Measurements from ENCODE around the gene SEPTIN8.
"Not testable (repeated sequence)": the region's sequence is repeated elsewhere in the genome, so short reads cannot be mapped to it uniquely, and the experiment has no call there.

The SEPTIN8 gene

DNA sequence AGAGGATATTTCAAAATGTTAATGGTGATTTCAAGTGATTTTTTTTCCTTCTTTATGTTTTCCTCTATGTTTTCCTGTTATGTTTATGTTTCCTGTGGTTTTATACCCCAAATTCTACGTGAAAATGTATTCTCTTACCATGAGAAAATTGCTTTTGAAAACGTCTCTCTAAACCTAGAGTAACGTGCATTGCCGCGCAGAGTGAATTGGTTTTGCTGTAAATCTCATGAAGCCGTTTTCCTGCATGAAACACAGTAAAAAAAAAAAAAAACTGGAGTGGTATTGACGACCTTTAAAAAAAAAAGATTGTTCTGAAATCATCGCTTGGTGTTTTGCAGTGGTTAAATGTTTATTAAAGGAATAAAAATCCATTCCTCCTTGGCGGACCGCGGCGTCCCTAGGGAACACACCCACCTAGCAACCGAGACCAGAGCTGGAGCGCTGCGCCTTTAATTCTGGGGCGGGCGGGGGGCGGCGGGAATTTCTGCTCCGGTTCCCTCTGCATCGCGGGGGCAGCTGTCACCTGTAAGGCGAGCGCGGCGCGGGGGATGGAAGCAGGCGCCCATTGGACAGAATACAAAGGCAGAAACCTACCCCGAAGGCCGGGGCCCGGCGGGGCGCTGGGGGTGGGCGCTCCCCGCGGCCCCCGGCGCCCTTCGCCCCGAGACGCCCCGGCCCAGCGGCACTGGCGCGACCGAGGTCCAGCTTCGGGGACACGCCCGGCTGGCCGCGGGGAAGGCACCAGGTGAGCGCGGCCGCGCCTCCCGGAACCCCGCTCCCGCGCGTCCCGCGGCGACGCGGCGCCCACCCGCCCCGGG, 36.0 kb upstream of the SEPTIN8 start, which contains the start of gene SOWAHA:
Gene SOWAHA (plus strand): TSS at position 522 of the 818 bp plus-strand sequence. CDS start 320 bp downstream, outside the sequence.
- TF ChIP-seq, protein P1, sequence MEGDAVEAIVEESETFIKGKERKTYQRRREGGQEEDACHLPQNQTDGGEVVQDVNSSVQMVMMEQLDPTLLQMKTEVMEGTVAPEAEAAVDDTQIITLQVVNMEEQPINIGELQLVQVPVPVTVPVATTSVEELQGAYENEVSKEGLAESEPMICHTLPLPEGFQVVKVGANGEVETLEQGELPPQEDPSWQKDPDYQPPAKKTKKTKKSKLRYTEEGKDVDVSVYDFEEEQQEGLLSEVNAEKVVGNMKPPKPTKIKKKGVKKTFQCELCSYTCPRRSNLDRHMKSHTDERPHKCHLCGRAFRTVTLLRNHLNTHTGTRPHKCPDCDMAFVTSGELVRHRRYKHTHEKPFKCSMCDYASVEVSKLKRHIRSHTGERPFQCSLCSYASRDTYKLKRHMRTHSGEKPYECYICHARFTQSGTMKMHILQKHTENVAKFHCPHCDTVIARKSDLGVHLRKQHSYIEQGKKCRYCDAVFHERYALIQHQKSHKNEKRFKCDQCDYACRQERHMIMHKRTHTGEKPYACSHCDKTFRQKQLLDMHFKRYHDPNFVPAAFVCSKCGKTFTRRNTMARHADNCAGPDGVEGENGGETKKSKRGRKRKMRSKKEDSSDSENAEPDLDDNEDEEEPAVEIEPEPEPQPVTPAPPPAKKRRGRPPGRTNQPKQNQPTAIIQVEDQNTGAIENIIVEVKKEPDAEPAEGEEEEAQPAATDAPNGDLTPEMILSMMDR (IDR thresholded peaks at IDR 0.05; ENCODE audit: insufficient read depth, low read depth, low read length, missing control alignments) = no peak
- H3K4me3 ChIP-seq (ENCODE audit: low read depth, low read length) = peak within 1 kb of the TSS; percentile 17
- no peak for DNase-seq (ENCODE audit: low read depth)

DNA sequence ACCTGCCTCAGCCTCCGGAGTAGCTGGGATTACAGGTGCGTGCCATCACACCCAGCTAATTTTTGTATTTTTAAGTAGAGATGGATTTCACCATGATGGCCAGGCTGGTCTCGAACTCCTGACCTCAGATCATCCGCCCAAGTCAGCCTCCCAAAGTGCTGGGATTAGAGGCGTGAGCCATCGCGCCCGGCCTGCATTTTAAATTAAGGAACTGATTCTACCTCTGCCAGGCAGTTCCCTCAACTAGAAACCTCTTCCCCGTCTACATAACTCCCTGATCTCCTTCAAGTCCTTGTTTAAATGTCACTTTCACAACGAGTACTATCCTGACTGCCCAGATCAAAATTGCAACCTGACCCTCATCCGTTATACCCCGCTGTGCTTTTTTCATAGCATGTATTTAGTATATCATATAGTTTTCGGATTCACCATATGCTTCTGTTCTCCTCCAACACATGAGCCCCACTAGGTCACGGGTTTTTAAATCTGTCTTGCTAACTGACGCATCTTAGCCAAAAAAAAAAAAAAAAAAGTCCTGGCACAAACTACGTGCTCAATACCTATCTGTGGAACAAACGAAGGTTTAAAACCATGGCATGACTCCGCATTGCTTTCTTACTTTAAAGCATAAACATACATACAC, 35.2 kb upstream of the SEPTIN8 start:
- DNase-seq (ENCODE audit: low read depth) = no peak
- H3K4me3 ChIP-seq (ENCODE audit: low read depth, low read length) = no peak overlapping the region
- TF ChIP-seq, protein P1 (IDR thresholded peaks at IDR 0.05; ENCODE audit: insufficient read depth, low read depth, low read length, missing control alignments) = no peak

DNA sequence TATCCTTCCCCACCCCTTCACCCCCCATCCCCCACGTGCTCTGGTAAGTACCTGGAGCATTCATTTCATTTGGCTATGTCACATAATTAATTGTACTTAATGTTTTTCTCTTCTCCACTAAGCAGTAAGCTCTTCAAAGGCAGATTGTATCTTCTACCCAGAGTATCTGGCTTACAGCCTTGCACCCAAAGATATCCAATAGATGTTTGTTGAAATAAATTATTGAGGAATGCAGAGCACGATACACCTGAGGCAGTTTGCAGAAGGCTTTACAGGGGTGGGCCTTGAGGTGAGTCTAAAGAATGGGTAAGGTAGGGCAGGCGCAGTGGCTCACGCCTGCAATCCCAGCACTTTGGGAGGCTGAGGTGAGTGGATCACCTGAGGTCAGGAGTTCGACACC, 33.6 kb upstream of the SEPTIN8 start:
- no peak overlapping the region for H3K4me3 ChIP-seq (ENCODE audit: low read depth, low read length)
- no peak for DNase-seq (ENCODE audit: low read depth)
- TF ChIP-seq, protein P1 (IDR thresholded peaks at IDR 0.05; ENCODE audit: insufficient read depth, low read depth, low read length, missing control alignments) = no peak

DNA sequence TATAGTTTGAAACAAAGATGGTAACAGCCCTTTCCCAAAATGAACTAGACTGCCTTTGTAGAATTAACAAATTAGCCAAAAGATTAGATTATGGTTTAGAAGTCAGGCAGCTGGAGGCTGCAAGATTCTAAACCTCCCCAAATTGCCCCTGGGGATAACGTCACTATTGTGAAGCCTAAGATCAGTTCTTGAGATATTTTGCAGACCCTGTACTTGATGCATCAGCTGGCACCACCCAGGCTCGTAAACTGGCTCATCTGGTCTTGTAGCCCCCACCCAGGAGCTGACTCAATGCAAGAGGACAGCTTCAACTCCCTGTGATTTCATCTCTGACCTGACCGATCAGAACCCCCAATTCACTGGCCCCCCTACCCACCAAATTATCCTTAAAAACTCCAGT, 31.8 kb upstream of the SEPTIN8 start:
- TF ChIP-seq, protein P1 (IDR thresholded peaks at IDR 0.05; ENCODE audit: insufficient read depth, low read depth, low read length, missing control alignments) = no peak
- DNase-seq (ENCODE audit: low read depth) = no peak
- H3K4me3 ChIP-seq (ENCODE audit: low read depth, low read length) = no peak overlapping the region

DNA sequence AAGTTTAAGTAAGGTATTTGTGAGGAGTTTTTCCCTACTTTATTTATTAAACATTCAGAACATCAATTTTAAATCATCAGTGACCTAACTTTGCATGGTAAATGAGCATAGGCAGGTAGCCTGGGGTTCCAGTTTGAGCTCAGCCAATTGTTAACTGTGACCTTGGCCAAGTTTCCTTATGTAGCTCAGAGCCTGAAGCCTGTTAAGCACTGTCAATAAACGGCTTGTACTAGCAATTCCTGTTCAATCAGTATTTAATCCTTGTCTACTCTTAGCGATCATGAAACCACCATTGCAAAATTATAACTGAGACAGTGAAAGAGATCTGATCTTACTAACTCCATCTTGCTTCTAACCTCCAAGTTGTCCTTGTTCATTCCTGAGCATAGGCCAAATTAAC, 31.4 kb upstream of the SEPTIN8 start:
- H3K4me3 ChIP-seq (ENCODE audit: low read depth, low read length) = no peak overlapping the region
- TF ChIP-seq, protein P1 (IDR thresholded peaks at IDR 0.05; ENCODE audit: insufficient read depth, low read depth, low read length, missing control alignments) = no peak
- DNase-seq (ENCODE audit: low read depth) = no peak

DNA sequence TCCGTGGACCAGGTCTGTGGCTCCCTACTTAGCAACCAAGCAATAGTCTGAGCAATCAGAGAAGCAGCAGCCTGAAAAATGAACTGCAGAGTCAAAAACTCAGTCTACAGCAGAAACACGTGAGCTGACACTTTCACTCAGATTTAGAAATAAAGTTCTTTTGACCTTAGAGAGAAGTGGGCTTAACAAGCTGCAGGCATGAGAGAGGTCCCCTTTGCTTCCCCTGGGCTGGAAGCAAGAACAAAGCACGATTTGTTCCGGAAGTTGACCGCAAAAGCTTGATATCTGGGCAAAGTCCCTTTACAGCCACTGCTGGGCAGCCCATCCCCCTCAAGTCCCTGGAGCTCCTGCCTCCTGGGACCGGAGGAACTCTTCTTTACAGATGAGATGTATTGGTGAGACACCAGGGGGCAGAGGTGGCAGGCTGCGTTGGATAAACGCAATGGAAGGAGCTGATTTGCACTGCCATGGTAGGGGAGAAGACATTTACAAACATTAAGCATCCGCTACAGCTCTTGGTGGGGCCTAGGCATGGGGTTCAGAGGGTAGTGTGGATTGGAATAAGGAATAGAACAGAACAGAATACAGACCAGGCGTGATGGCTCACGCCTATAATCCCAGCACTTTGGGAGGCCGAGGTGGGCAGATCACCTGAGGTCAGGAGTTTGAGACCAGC, 30.3 kb upstream of the SEPTIN8 start:
- no peak overlapping the region for H3K4me3 ChIP-seq (ENCODE audit: low read depth, low read length)
- peak; percentile 36 for DNase-seq (ENCODE audit: low read depth)
- TF ChIP-seq, protein P1 (IDR thresholded peaks at IDR 0.05; ENCODE audit: insufficient read depth, low read depth, low read length, missing control alignments) = peak; percentile 21

DNA sequence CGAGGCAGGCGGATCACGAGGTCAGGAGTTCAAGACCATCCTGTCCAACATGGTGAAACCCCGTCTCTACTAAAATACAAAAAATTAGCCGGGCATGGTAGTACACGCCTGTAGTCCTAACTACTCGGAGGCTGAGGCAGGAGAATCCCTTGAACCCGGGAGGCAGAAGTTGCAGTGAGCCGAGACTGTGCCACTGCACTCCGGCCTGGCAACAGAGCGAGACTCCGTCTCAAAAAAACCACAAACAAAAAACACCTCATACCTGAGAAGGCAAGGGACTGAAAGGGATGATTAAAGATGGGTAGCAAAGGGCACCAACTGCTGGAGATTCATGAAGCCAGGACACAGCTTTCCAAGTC, 29.7 kb upstream of the SEPTIN8 start:
- not testable (repeated sequence) for DNase-seq (ENCODE audit: low read depth); H3K4me3 ChIP-seq (ENCODE audit: low read depth, low read length)

DNA sequence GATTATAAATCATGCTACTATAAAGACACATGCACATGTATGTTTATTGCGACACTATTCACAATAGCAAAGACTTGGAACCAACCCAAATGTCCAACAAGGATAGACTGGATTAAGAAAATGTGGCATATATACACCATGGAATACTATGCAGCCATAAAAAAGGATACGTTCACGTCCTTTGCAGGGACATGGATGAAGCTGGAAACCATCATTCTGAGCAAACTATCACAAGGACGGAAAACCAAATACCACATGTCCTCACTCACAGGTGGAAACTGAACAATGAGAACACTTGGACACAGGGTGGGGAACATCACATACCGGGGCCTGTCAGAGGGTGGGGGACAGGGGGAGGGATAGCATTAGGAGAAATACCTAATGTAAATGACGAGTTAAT, 28.8 kb upstream of the SEPTIN8 start:
- not testable (repeated sequence) for DNase-seq (ENCODE audit: low read depth); H3K4me3 ChIP-seq (ENCODE audit: low read depth, low read length)

DNA sequence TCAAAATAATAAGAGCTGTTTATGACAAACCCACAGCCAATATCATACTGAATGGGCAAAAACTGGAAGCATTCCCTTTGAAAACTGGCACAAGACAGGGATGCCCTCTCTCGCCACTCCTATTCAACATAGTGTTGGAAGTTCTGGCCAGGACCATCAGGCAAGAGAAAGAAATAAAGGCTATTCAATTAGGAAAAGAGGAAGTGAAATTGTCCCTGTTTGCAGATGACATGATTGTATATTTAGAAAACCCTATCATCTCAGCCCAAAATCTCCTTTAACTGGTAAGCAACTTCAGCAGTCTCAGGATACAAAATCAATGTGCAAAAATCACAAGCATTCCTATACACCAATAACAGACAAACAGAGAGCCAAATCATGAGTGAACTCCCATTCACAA, 27.2 kb upstream of the SEPTIN8 start:
- H3K4me3 ChIP-seq (ENCODE audit: low read depth, low read length); DNase-seq (ENCODE audit: low read depth): not testable (repeated sequence)

DNA sequence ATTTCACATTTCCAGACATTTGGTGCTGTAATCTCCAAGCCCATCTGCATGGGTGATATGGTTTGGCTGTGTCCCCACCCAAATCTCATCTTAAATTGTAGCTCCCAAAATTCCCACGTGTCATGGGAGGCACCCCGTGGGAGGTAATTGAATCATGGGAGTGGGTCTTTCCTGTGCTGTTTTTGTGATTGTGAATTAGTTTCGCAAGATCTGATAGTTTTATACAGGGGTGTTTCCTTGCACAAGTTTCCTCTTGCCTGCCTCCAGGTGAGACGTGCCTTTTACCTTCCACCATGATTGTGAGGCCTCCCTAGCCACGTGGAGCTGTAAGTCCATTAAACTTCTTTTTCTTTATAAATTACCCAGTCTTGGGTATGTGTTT, 25.6 kb upstream of the SEPTIN8 start:
- H3K4me3 ChIP-seq (ENCODE audit: low read depth, low read length); DNase-seq (ENCODE audit: low read depth): not testable (repeated sequence)
